ENCODE data around the gene IPCEF1.

GRCh38 chr6:154373971-154374370 is 17.4 kb upstream of the IPCEF1 start:
- TF ChIP-seq CTCF (conservative IDR thresholded peaks at IDR 0.05 in 1 of 2, IDR thresholded peaks at IDR 0.05 in 1 of 2; ENCODE audit: low read depth in 1 of 2, low read length in 2 of 2): no peak
- no peak for TF ChIP-seq EZH2 (IDR thresholded peaks at IDR 0.05; ENCODE audit: low read length, missing control alignments)

Data from fibroblast of lung (primary cell).